IMR-90 (cell line): ENCODE results near the gene THEMIS2. TPM values are rescaled to one million over a fixed set of nuclear protein-coding genes. Genes with fewer than 3 reads are reported as not detected.

Experiments
- ATAC-seq: fragments of 200-7000 bp; cut with Tn5 transposase; 2 replicates; pipeline ENCODE4 v1.9.1; 2020; ENCODE audit warnings: low read depth, mild to moderate bottlenecking, moderate library complexity
- BruUV-seq: library from RNA; stranded (reverse); fragments of 400-500 nt; replicated peaks from 2 replicates; lab custom pipeline; 2021; lab: Mats Ljungman, UMichigan
- CTCF ChIA-PET: fragments of 300-600 bp; formaldehyde crosslinking; extraction: SDS; loops from one replicate; lab custom pipeline; 2021; ENCODE audit warnings: antibody characterized with exemption; lab: Yijun Ruan, JAX
- POLR2A ChIA-PET: fragments of 300-600 bp; sonication (Branson Sonifier 250); formaldehyde crosslinking; loops from one replicate; lab custom pipeline; 2022; ENCODE audit warnings: antibody characterized with exemption; ENCODE audit not compliant: unreplicated experiment; lab: Charles Lee
- DNase-seq: peaks from one replicate; pipeline ENCODE4 v3.0.0; 2013
- H2AFZ ChIP-seq: replicated peaks from 2 replicates; pipeline ENCODE3; 2013; ENCODE audit warnings: low read length, mild to moderate bottlenecking; ENCODE audit not compliant: poor library complexity
- H2AK5ac ChIP-seq: 2 replicates; pipeline ENCODE4 v1.6.1; 2013; ENCODE audit warnings: low read depth, low read length, inconsistent platforms
- H2AK9ac ChIP-seq: replicated peaks from 2 replicates; pipeline ENCODE3; 2013; ENCODE audit warnings: mild to moderate bottlenecking, low read depth, low read length, moderate library complexity; ENCODE audit not compliant: poor library complexity
- H2BK120ac ChIP-seq: 2 replicates; pipeline ENCODE4 v1.6.1; 2013; ENCODE audit warnings: low read depth, low read length, inconsistent platforms
- H2BK15ac ChIP-seq: 3 replicates; pipeline ENCODE4 v1.6.1; 2013; ENCODE audit warnings: low read depth, low read length, inconsistent platforms
- H2BK20ac ChIP-seq: 2 replicates; pipeline ENCODE4 v1.6.1; 2013; ENCODE audit warnings: low read depth, mild to moderate bottlenecking, inconsistent platforms, low read length, moderate library complexity
- H2BK5ac ChIP-seq: 2 replicates; pipeline ENCODE4 v1.6.1; 2013; ENCODE audit warnings: mild to moderate bottlenecking, low read depth, low read length, inconsistent platforms; ENCODE audit not compliant: poor library complexity, severe bottlenecking
- H3K14ac ChIP-seq: replicated peaks from 2 replicates; pipeline ENCODE4 v1.6.1; 2013; ENCODE audit warnings: low read depth, low read length, inconsistent platforms
- H3K18ac ChIP-seq: 2 replicates; pipeline ENCODE4 v1.6.1; 2013; ENCODE audit warnings: low read depth, low read length, control low read depth
- H3K23ac ChIP-seq: 2 replicates; pipeline ENCODE4 v1.6.1; 2013; ENCODE audit warnings: low read depth, low read length, inconsistent platforms
- H3K27ac ChIP-seq: 2 replicates; pipeline ENCODE4 v1.5.1; 2013; ENCODE audit warnings: mild to moderate bottlenecking, control low read depth, low read length; ENCODE audit not compliant: insufficient read depth
- H3K27me3 ChIP-seq: 2 replicates; pipeline ENCODE4 v1.6.1; 2013; ENCODE audit warnings: low read length; ENCODE audit not compliant: control insufficient read depth, insufficient read depth
- H3K36me3 ChIP-seq: 2 replicates; pipeline ENCODE4 v1.6.1; 2013; ENCODE audit warnings: low read length, mixed read lengths; ENCODE audit not compliant: control insufficient read depth, insufficient read depth
- H3K4ac ChIP-seq: 2 replicates; pipeline ENCODE4 v1.6.1; 2013; ENCODE audit warnings: low read depth, low read length, inconsistent platforms
- H3K4me1 ChIP-seq: 2 replicates; pipeline ENCODE4 v1.6.1; 2013; ENCODE audit warnings: low read length, mixed read lengths; ENCODE audit not compliant: control insufficient read depth, insufficient read depth
- H3K4me2 ChIP-seq: 2 replicates; pipeline ENCODE4 v1.6.1; 2013; ENCODE audit warnings: low read depth, mild to moderate bottlenecking, control low read depth, low read length, moderate library complexity
- H3K4me3 ChIP-seq: 2 replicates; pipeline ENCODE4 v1.5.1; 2013; ENCODE audit warnings: low read depth, mild to moderate bottlenecking, control low read depth, low read length, moderate library complexity; ENCODE audit not compliant: insufficient read depth
- H3K56ac ChIP-seq: 2 replicates; pipeline ENCODE4 v1.6.1; 2013; ENCODE audit warnings: low read length, inconsistent platforms; ENCODE audit not compliant: insufficient read depth; ENCODE audit errors: extremely low read depth
- H3K79me1 ChIP-seq, 2 experiments: 2 replicates each; pipeline ENCODE4 v1.6.1; 2013; ENCODE audit warnings: low read length in 2 of 2, inconsistent platforms in 1 of 2, low read depth in 1 of 2
- H3K9ac ChIP-seq: 2 replicates; pipeline ENCODE4 v1.6.1; 2013; ENCODE audit warnings: low read depth, low read length, control low read depth
- H3K9me1 ChIP-seq: 2 replicates; pipeline ENCODE4 v1.6.1; 2013; ENCODE audit warnings: low read length, inconsistent platforms; ENCODE audit not compliant: insufficient read depth
- H3K9me3 ChIP-seq: 2 replicates; pipeline ENCODE4 v1.6.1; 2013; ENCODE audit warnings: low read length; ENCODE audit not compliant: control insufficient read depth, insufficient read depth
- H4K20me1 ChIP-seq: 2 replicates; pipeline ENCODE4 v1.6.1; 2013; ENCODE audit warnings: low read length, inconsistent platforms; ENCODE audit not compliant: insufficient read depth
- H4K5ac ChIP-seq: 2 replicates; pipeline ENCODE4 v1.6.1; 2013; ENCODE audit warnings: mild to moderate bottlenecking, low read depth, low read length, control low read depth
- H4K8ac ChIP-seq, 2 experiments: 2 replicates each; pipeline ENCODE4 v1.6.1; 2013; ENCODE audit warnings: low read depth in 2 of 2, low read length in 2 of 2, control low read depth in 1 of 2, inconsistent platforms in 1 of 2
- H4K91ac ChIP-seq: 2 replicates; pipeline ENCODE4 v1.6.1; 2013; ENCODE audit warnings: low read depth, low read length, inconsistent platforms; ENCODE audit not compliant: insufficient read depth
- BHLHE40 ChIP-seq: fragments of 150-350 bp; IDR thresholded peaks from 2 replicates; pipeline ENCODE4 v1.6.1; 2016; ENCODE audit warnings: mild to moderate bottlenecking, low read depth, low read length
- FOS ChIP-seq: fragments of 150-350 bp; IDR thresholded peaks from 2 replicates; pipeline ENCODE4 v1.6.1; 2016; ENCODE audit warnings: low read depth, low read length
- MAFK ChIP-seq: IDR thresholded peaks from 2 replicates; pipeline ENCODE4 v1.6.1; 2012; ENCODE audit warnings: low read depth, low read length, improper control_type of control experiment
- MAZ ChIP-seq: IDR thresholded peaks from 2 replicates; pipeline ENCODE4 v1.6.1; 2012; ENCODE audit warnings: low read depth, mild to moderate bottlenecking, low read length, improper control_type of control experiment, moderate library complexity, borderline replicate concordance
- MXI1 ChIP-seq: IDR thresholded peaks from 2 replicates; pipeline ENCODE4 v1.6.1; 2012; ENCODE audit warnings: low read depth, mild to moderate bottlenecking, low read length, moderate library complexity, borderline replicate concordance
- NFE2L2 ChIP-seq: fragments of 150-350 bp; IDR thresholded peaks from 2 replicates; pipeline ENCODE4 v1.6.1; 2016; ENCODE audit warnings: low read depth, mild to moderate bottlenecking, low read length
- POLR2A ChIP-seq: IDR thresholded peaks from 2 replicates; pipeline ENCODE4 v1.6.1; 2012; ENCODE audit warnings: mild to moderate bottlenecking, low read depth, low read length
- RAD21 ChIP-seq: IDR thresholded peaks from 2 replicates; pipeline ENCODE4 v1.6.1; 2012; ENCODE audit warnings: low read length, improper control_type of control experiment
- RCOR1 ChIP-seq: IDR thresholded peaks from 2 replicates; pipeline ENCODE4 v1.6.1; 2012; ENCODE audit warnings: mild to moderate bottlenecking, low read length, improper control_type of control experiment; ENCODE audit not compliant: insufficient replicate concordance
- RFX5 ChIP-seq: IDR thresholded peaks from 2 replicates; pipeline ENCODE4 v1.8.0; 2012; ENCODE audit warnings: low read depth, mild to moderate bottlenecking, low read length, moderate library complexity
- SMC3 ChIP-seq: fragments of 150-350 bp; IDR thresholded peaks from 2 replicates; pipeline ENCODE4 v1.6.1; 2016; ENCODE audit warnings: low read depth, mild to moderate bottlenecking, antibody characterized with exemption, low read length, moderate library complexity
- WGBS, 2 experiments: methylation state at CpG; one replicate each; pipeline versions ENCODE4 v1.1.5 to v1.1.7; 2013; ENCODE audit warnings: missing lambda C conversion rate in 2 of 2; ENCODE audit not compliant: insufficient read length in 1 of 2; ENCODE audit errors: extremely low coverage in 2 of 2; 5-methylcytosine and 5-hydroxymethylcytosine counted together
- dilution Hi-C: fragments of 300-500 bp; cut with HindIII; formaldehyde crosslinking; loops from one replicate; pipeline ENCODE4 v1.14.3; 2018; ENCODE audit warnings: low sequenced_read_pairs; ENCODE audit not compliant: unreplicated experiment
- in situ Hi-C: fragments of 300-500 bp; cut with MboI; formaldehyde crosslinking; loops from 3 replicates; pipeline ENCODE4 v1.14.3; 2019; ENCODE audit warnings: low sequenced_read_pairs, inconsistent platforms, mixed read lengths
- intact Hi-C: fragments of 100-400 bp; cut with micrococcal nuclease; formaldehyde crosslinking; loops from 2 replicates; pipeline ENCODE4 v1.10.0; 2022
- polyA plus RNA-seq, 3 experiments: library from polyadenylated mRNA; depleted of rRNA; stranded (reverse); fragments of >200 nt; gene quantifications; 2 replicates each; pipeline ENCODE4 v1.2.3, GENCODE V29; 2012; ENCODE audit warnings: low replicate concordance in 1 of 3
- total RNA-seq: library from RNA; depleted of rRNA; stranded (reverse); fragments of >200 nt; gene quantifications from 2 replicates; pipeline ENCODE4 v1.2.3, GENCODE V29; 2012
- TF ChIP-seq, protein P1 (sequence below): conservative IDR thresholded peaks from 2 replicates; pipeline ENCODE4 v1.5.1; 2012; ENCODE audit warnings: mild to moderate bottlenecking, low read depth, low read length, improper control_type of control experiment
- TF ChIP-seq, protein P2 (sequence below): fragments of 150-350 bp; IDR thresholded peaks from 2 replicates; pipeline ENCODE4 v1.6.1; 2016; ENCODE audit warnings: low read depth, mild to moderate bottlenecking, low read length, moderate library complexity, borderline replicate concordance

THEMIS2 gene
- total and polyA plus RNA-seq, 2 of the 4 experiments (the other 2 are of a cell fraction): 4.5 to 5.0 TPM

DNA sequence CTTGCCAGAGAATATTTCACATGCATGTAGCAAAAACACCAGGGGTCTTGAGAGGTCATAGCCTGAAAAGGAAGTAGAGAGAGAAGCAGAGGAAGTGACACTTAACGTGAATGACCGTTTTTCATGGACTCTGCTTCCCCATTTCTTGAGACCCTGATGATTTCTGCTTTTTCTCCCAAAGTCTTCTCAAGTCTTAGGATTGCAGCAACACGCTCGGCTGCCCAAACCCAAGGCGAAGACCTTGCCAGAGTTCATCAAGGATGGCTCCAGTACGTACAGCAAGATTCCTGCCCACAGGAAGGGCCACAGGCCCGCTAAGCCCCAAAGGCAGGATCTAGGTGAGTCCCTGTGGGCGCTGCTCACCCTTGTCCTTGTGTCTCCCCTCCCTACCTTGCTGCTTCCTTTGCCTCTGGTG, 12.8 kb downstream of the THEMIS2 start:
- Histone ChIP-seq H4K20me1 (no peaks in the 10 kb centered on the region), H3K18ac (no peak overlapping the region), H3K23ac (no peak overlapping the region), H4K8ac (no peak overlapping the region), H3K4me3 (no peak overlapping the region), H2AK5ac (no peak overlapping the region), H3K9me1 (no peaks in the 10 kb centered on the region), H2BK15ac (no peak overlapping the region), H4K5ac (no peak overlapping the region), H3K56ac (no peak overlapping the region), H3K79me1 (no peaks in the 10 kb centered on the region), H3K14ac (no peak overlapping the region), H2AFZ (no peak overlapping the region), H3K9ac (no peak overlapping the region), H3K4me1 (no peaks in the 10 kb centered on the region), H2AK9ac (no peak overlapping the region), H3K27ac (no peak overlapping the region), H2BK120ac (no peak overlapping the region), H3K27me3 (no peaks in the 10 kb centered on the region), H3K36me3 (peaks cover 6% of the 10 kb centered on the region; the same call in 1 of the 2 replicates), H3K4ac (no peak overlapping the region), H3K4me2 (no peak overlapping the region), H3K9me3 (no peaks in the 10 kb centered on the region), H2BK20ac (no peak overlapping the region), H4K91ac (no peak overlapping the region), H2BK5ac (no peak overlapping the region)
- TF ChIP-seq BHLHE40 (no peak), SMC3 (no peak), RFX5 (no peak), POLR2A (no peak), RAD21 (no peak), MXI1 (no peak), MAZ (no peak), FOS (no peak), RCOR1 (no peak), NFE2L2 (no peak), MAFK (no peak)
- TF ChIP-seq, protein P1, sequence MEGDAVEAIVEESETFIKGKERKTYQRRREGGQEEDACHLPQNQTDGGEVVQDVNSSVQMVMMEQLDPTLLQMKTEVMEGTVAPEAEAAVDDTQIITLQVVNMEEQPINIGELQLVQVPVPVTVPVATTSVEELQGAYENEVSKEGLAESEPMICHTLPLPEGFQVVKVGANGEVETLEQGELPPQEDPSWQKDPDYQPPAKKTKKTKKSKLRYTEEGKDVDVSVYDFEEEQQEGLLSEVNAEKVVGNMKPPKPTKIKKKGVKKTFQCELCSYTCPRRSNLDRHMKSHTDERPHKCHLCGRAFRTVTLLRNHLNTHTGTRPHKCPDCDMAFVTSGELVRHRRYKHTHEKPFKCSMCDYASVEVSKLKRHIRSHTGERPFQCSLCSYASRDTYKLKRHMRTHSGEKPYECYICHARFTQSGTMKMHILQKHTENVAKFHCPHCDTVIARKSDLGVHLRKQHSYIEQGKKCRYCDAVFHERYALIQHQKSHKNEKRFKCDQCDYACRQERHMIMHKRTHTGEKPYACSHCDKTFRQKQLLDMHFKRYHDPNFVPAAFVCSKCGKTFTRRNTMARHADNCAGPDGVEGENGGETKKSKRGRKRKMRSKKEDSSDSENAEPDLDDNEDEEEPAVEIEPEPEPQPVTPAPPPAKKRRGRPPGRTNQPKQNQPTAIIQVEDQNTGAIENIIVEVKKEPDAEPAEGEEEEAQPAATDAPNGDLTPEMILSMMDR: no peak
- TF ChIP-seq, protein P2, sequence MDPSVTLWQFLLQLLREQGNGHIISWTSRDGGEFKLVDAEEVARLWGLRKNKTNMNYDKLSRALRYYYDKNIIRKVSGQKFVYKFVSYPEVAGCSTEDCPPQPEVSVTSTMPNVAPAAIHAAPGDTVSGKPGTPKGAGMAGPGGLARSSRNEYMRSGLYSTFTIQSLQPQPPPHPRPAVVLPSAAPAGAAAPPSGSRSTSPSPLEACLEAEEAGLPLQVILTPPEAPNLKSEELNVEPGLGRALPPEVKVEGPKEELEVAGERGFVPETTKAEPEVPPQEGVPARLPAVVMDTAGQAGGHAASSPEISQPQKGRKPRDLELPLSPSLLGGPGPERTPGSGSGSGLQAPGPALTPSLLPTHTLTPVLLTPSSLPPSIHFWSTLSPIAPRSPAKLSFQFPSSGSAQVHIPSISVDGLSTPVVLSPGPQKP: no peak
- WGBS, 2 experiments: no CpG with 5 or more reads among the region's 8 CpGs
- dilution Hi-C loops (no loop called here), intact Hi-C loops (no loop called here), in situ Hi-C loops (no loop called here)
- no TSS peak for BruUV-seq
- POLR2A ChIA-PET: no interaction called here
- CTCF ChIA-PET: no interaction called here
- no peak for DNase-seq
- no peak for ATAC-seq
